Measurements from ENCODE around the gene KRT28. TPM values are rescaled to one million over a fixed set of nuclear protein-coding genes. Genes with fewer than 3 reads are reported as not detected.

Gene KRT28
- total and polyA plus RNA-seq, 2 of the 13 experiments (the other 11 are each of a cell fraction or from before 2014, with no cell fraction given), result not detected

DNA sequence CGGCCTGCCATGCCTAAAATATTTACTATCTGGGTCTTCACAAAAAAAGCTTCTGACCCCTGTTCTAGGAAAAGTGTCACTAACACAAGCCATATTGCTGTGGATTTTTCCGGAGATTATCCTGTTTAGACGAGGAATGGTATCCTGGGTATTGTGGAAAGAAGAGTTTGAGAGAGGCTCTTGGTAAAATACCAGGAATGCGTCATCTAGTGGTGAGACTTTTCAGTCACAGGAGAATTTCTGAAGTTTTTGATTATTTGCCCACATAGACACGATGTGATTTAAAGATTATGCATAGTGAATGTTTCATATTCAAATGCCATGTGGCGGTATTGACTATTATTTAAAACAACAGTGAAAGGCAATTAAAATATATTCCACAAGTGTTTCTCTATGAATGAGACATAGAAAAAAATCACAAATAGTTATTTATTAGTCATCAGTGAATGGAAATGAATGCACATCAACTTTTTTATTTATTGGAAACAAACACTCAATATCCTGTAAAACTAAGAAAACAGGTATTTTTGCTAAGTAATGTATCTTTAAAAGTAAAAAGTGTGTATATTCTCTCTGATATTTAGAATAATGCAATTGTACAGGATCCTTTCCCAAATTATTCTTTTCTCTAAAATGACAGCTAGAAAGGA lies 7.8 kb downstream of the KRT28 start (continued):
- no peak for TF ChIP-seq HOMEZ (CRISPR knock-in tag; IDR thresholded peaks at IDR 0.05; ENCODE audit: low read depth)
- TF ChIP-seq, protein P1, sequence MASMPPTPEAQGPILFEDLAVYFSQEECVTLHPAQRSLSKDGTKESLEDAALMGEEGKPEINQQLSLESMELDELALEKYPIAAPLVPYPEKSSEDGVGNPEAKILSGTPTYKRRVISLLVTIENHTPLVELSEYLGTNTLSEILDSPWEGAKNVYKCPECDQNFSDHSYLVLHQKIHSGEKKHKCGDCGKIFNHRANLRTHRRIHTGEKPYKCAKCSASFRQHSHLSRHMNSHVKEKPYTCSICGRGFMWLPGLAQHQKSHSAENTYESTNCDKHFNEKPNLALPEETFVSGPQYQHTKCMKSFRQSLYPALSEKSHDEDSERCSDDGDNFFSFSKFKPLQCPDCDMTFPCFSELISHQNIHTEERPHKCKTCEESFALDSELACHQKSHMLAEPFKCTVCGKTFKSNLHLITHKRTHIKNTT (CRISPR knock-in tag; IDR thresholded peaks at IDR 0.05), result no peak
- TF ChIP-seq MAF1 (CRISPR knock-in tag; IDR thresholded peaks at IDR 0.05; ENCODE audit: borderline replicate concordance), result no peak
- no peak for TF ChIP-seq MEIS2 (CRISPR knock-in tag; IDR thresholded peaks at IDR 0.05)
- no peak for TF ChIP-seq GZF1 (CRISPR knock-in tag; IDR thresholded peaks at IDR 0.05)
- TF ChIP-seq SMC3 (IDR thresholded peaks at IDR 0.05; ENCODE audit: low read length), result peak; percentile 97
- no peak for TF ChIP-seq JDP2 (CRISPR knock-in tag; IDR thresholded peaks at IDR 0.05; ENCODE audit: borderline replicate concordance)
- no peak for TF ChIP-seq PHF5A (CRISPR knock-in tag; IDR thresholded peaks at IDR 0.05; ENCODE audit: low read depth, unreplicated experiment)
- TF ChIP-seq ZNF850 (CRISPR knock-in tag; conservative IDR thresholded peaks at IDR 0.05), result no peak
- no peak for TF ChIP-seq XBP1 (CRISPR knock-in tag; IDR thresholded peaks at IDR 0.05)
- TF ChIP-seq BCL6 (CRISPR knock-in tag; IDR thresholded peaks at IDR 0.05), result no peak
- no peak for TF ChIP-seq NBN (conservative IDR thresholded peaks at IDR 0.05)
- no peak for TF ChIP-seq ZNF549 (CRISPR knock-in tag; IDR thresholded peaks at IDR 0.05)
- TF ChIP-seq ZNF431 (CRISPR knock-in tag; IDR thresholded peaks at IDR 0.05; ENCODE audit: borderline replicate concordance, low read depth), result no peak
- no peak for TF ChIP-seq CEBPB (IDR thresholded peaks at IDR 0.05; ENCODE audit: borderline replicate concordance, low read depth, low read length)
- no peak for TF ChIP-seq HNRNPL (IDR thresholded peaks at IDR 0.05; ENCODE audit: low read depth, low read length)
